Thyroid gland (tissue), 4 donors: ENCODE measurements around the gene SLC17A1.

Experiments
- CTCF ChIP-seq, 6 experiments: fragments of 200-600 bp in 3 of 6; fragments of 450-650 bp in 3 of 6; sonication (generic) in 3 of 6; IDR thresholded peaks; one replicate each; pipeline ENCODE4 v1.5.1; 2016 to 2019; ENCODE audit warnings: antibody characterized with exemption in 6 of 6, mild to moderate bottlenecking in 2 of 6, inconsistent platforms in 1 of 6, moderate library complexity in 1 of 6
- POLR2A ChIP-seq, 2 donors: fragments of 450-650 bp; IDR thresholded peaks; one replicate each; pipeline ENCODE4 v1.6.1; 2017; ENCODE audit warnings: antibody characterized with exemption in 2 of 2, mild to moderate bottlenecking in 2 of 2, moderate library complexity in 1 of 2

GRCh38 chr6:25835442-25836283 is 3.8 kb upstream of the SLC17A1 start:
- TF ChIP-seq CTCF (IDR thresholded peaks at IDR 0.05): no peak
- TF ChIP-seq POLR2A (IDR thresholded peaks at IDR 0.05): no peak
